HG03175 (cell line): ENCODE data around the gene AGO1.
"Not testable (repeated sequence)": the region's sequence is repeated elsewhere in the genome, so short reads cannot be mapped to it uniquely, and the experiment has no call there.

ENCODE experiments used
- ATAC-seq: cut with Tn5 transposase; IDR thresholded peaks from one replicate; pipeline ENCODE4 v1.9.1; 2021; ENCODE audit warnings: mild to moderate bottlenecking, moderate library complexity; ENCODE audit not compliant: unreplicated experiment

Gene AGO1

GRCh38 chr1:35869245-35869950 is 13.6 kb upstream of the AGO1 start:
- ATAC-seq = not testable (repeated sequence)

- ATAC-seq = no peak
Observed at GRCh38 chr1:35870651-35871309, 12.2 kb upstream of the AGO1 start.

- ATAC-seq = no peak
Observed at GRCh38 chr1:35873243-35873750, 9.7 kb upstream of the AGO1 start.

- not testable (repeated sequence) for ATAC-seq
Observed at GRCh38 chr1:35874115-35874514, 8.9 kb upstream of the AGO1 start.

- ATAC-seq = no peak
Observed at GRCh38 chr1:35876988-35877387, 6.0 kb upstream of the AGO1 start.

- no peak for ATAC-seq
Observed at GRCh38 chr1:35881850-35882273, 1.1 kb upstream of the AGO1 start.

GRCh38 chr1:35882586-35882944 is 444 bp upstream of the AGO1 start:
- no peak for ATAC-seq

GRCh38 chr1:35883635-35884101 is 659 bp downstream of the AGO1 start:
- no peak for ATAC-seq

GRCh38 chr1:35884934-35885333 is 1.9 kb downstream of the AGO1 start:
- ATAC-seq = no peak

GRCh38 chr1:35885961-35886558 is 3.1 kb downstream of the AGO1 start:
- ATAC-seq = no peak

GRCh38 chr1:35886577-35887431 is 3.8 kb downstream of the AGO1 start:
- ATAC-seq = no peak

GRCh38 chr1:35887508-35887907 is 4.5 kb downstream of the AGO1 start:
- no peak for ATAC-seq

GRCh38 chr1:35888255-35888654 is 5.2 kb downstream of the AGO1 start:
- no peak for ATAC-seq

- ATAC-seq = not testable (repeated sequence)
Observed at GRCh38 chr1:35888981-35889380, 6.0 kb downstream of the AGO1 start.

GRCh38 chr1:35893051-35893879 is 10.3 kb downstream of the AGO1 start:
- no peak for ATAC-seq

- ATAC-seq = peak; percentile 62
Observed at GRCh38 chr1:35894183-35894582, 11.2 kb downstream of the AGO1 start.

GRCh38 chr1:35894656-35895055 is 11.6 kb downstream of the AGO1 start:
- no peak for ATAC-seq

- ATAC-seq = no peak
Observed at GRCh38 chr1:35899941-35900340, 16.9 kb downstream of the AGO1 start.

- no peak for ATAC-seq
Observed at GRCh38 chr1:35901235-35901634, 18.2 kb downstream of the AGO1 start.

- ATAC-seq = no peak
Observed at GRCh38 chr1:35902671-35903070, 19.7 kb downstream of the AGO1 start.
